GM12875 (cell line): ENCODE measurements around the gene TBX4.

Source experiments
- H3K4me3 ChIP-seq: one replicate; pipeline ENCODE4 v1.5.1; 2011; ENCODE audit warnings: low read depth, low read length, control low read depth
- CTCF ChIP-seq: IDR thresholded peaks from 2 replicates; pipeline ENCODE4 v1.5.1; 2011; ENCODE audit warnings: low read depth, mild to moderate bottlenecking, control low read depth, inconsistent platforms, low read length, moderate library complexity, borderline replicate concordance; ENCODE audit not compliant: insufficient read depth

TBX4 gene

GRCh38 chr17:61533797-61534196 lies 81.6 kb downstream of the TBX4 start:
- TF ChIP-seq CTCF: no peak
- no peak overlapping the region for H3K4me3 ChIP-seq

GRCh38 chr17:61534414-61534813 lies 82.2 kb downstream of the TBX4 start:
- H3K4me3 ChIP-seq: no peak overlapping the region
- TF ChIP-seq CTCF: no peak
